ENCODE results near the gene STAC2. TPM values are rescaled to one million over a fixed set of nuclear protein-coding genes. Genes with fewer than 3 reads are reported as not detected.
"Not testable (repeated sequence)": the region's sequence is repeated elsewhere in the genome, so short reads cannot be mapped to it uniquely, and the experiment has no call there.

Gene STAC2
- total RNA-seq, 2 donors from 2014 or later = 0.82 to 2.3 TPM

- Histone ChIP-seq H3K9me3 (no peaks in the 10 kb centered on the region), H3K27ac (no peak overlapping the region), H3K4me1 (no peaks in the 10 kb centered on the region), H3K36me3 (peaks cover 28% of the 10 kb centered on the region), H3K27me3 (no peaks in the 10 kb centered on the region), H3K4me3 (no peak overlapping the region)
- no peak for DNase-seq (ENCODE audit: low spot score)
- no peak for TF ChIP-seq CTCF (IDR thresholded peaks at IDR 0.05)
Measured at GRCh38 chr17:39252788-39253460, 27.2 kb upstream of the STAC2 start.

- no peak for DNase-seq (ENCODE audit: low spot score)
- Histone ChIP-seq H3K4me3 (no peak overlapping the region), H3K36me3 (peaks cover 22% of the 10 kb centered on the region), H3K9me3 (no peaks in the 10 kb centered on the region), H3K27ac (no peak overlapping the region), H3K27me3 (no peaks in the 10 kb centered on the region), H3K4me1 (no peaks in the 10 kb centered on the region)
- TF ChIP-seq CTCF (IDR thresholded peaks at IDR 0.05) = no peak
Measured at GRCh38 chr17:39251997-39252396, 26.3 kb upstream of the STAC2 start.

GRCh38 chr17:39250076-39250475 is 24.3 kb upstream of the STAC2 start:
- not testable (repeated sequence) for DNase-seq (ENCODE audit: low spot score); H3K4me3 ChIP-seq; H3K27ac ChIP-seq; H3K4me1 ChIP-seq; H3K27me3 ChIP-seq; H3K9me3 ChIP-seq
- peaks cover 13% of the 10 kb centered on the region for H3K36me3 ChIP-seq

GRCh38 chr17:39246274-39246673 is 20.5 kb upstream of the STAC2 start:
- DNase-seq (ENCODE audit: low spot score) = no peak
- H3K4me1 ChIP-seq = peaks cover 0 to 11% of the 10 kb centered on the region in 2 donors
- H3K27me3 ChIP-seq = no peaks in the 10 kb centered on the region
- no peaks in the 10 kb centered on the region for H3K36me3 ChIP-seq
- H3K4me3 ChIP-seq = no peak overlapping the region
- no peak overlapping the region for H3K27ac ChIP-seq
- H3K9me3 ChIP-seq = no peaks in the 10 kb centered on the region
- TF ChIP-seq CTCF (IDR thresholded peaks at IDR 0.05) = no peak

- Histone ChIP-seq H3K27me3 (no peaks in the 10 kb centered on the region), H3K4me1 (peaks cover 0 to 11% of the 10 kb centered on the region in 2 donors), H3K36me3 (no peaks in the 10 kb centered on the region), H3K27ac (no peak overlapping the region), H3K4me3 (no peak overlapping the region), H3K9me3 (no peaks in the 10 kb centered on the region)
- DNase-seq (ENCODE audit: low spot score) = peak; percentile 93
- peak in 1 of 2 donors; percentile 86 for TF ChIP-seq CTCF (IDR thresholded peaks at IDR 0.05)
Measured at GRCh38 chr17:39244600-39245570, 19.1 kb upstream of the STAC2 start.

- TF ChIP-seq CTCF (IDR thresholded peaks at IDR 0.05) = no peak
- no peaks in the 10 kb centered on the region for H3K9me3 ChIP-seq
Measured at GRCh38 chr17:39244016-39244599, 18.4 kb upstream of the STAC2 start.

More at GRCh38 chr17:39244016-39244599, 18.4 kb upstream of the STAC2 start:
- no peaks in the 10 kb centered on the region for H3K27me3 ChIP-seq
- H3K4me1 ChIP-seq = peaks cover 0 to 11% of the 10 kb centered on the region in 2 donors
- no peak for DNase-seq (ENCODE audit: low spot score)
- no peak overlapping the region for H3K4me3 ChIP-seq
- no peak overlapping the region for H3K27ac ChIP-seq
- H3K36me3 ChIP-seq = no peaks in the 10 kb centered on the region

All from right atrium auricular region (tissue), 2 donors.